MM.1S (cell line): ENCODE results near the gene OR2A2.

Experiments
- DNase-seq: peaks from one replicate; pipeline ENCODE4 v3.0.0-alpha.2; 2015
- H2AFZ ChIP-seq: fragments of 300-600 bp; sonication (generic); 2 replicates; pipeline ENCODE4 v1.6.0; 2016; ENCODE audit warnings: antibody characterized with exemption, low read length
- H3F3A ChIP-seq: fragments of 300-600 bp; sonication (generic); 2 replicates; pipeline ENCODE4 v1.6.1; 2016; ENCODE audit warnings: mild to moderate bottlenecking, antibody characterized with exemption, low read length, moderate library complexity, mixed read lengths; ENCODE audit not compliant: insufficient read depth
- H3K27ac ChIP-seq: fragments of 300-600 bp; sonication (generic); 2 replicates; pipeline ENCODE4 v1.5.1; 2016; ENCODE audit warnings: mild to moderate bottlenecking, low read length
- H3K27me3 ChIP-seq: fragments of 300-600 bp; sonication (generic); replicated peaks from 2 replicates; pipeline ENCODE4 v1.6.0; 2016; ENCODE audit warnings: low read length; ENCODE audit not compliant: insufficient read depth
- H3K36me3 ChIP-seq: fragments of 300-600 bp; sonication (generic); replicated peaks from 2 replicates; pipeline ENCODE4 v1.6.1; 2016; ENCODE audit warnings: mild to moderate bottlenecking, low read length, mixed read lengths; ENCODE audit not compliant: insufficient read depth
- H3K4me1 ChIP-seq: fragments of 300-600 bp; sonication (generic); 2 replicates; pipeline ENCODE4 v1.6.1; 2016; ENCODE audit warnings: low read length, mixed read lengths
- H3K4me2 ChIP-seq: fragments of 300-600 bp; sonication (generic); 2 replicates; pipeline ENCODE4 v1.6.0; 2016; ENCODE audit warnings: low read depth, low read length
- H3K4me3 ChIP-seq: fragments of 300-600 bp; sonication (generic); 2 replicates; pipeline ENCODE4 v1.5.1; 2016; ENCODE audit warnings: low read length, mixed read lengths
- H3K79me2 ChIP-seq: fragments of 300-600 bp; sonication (generic); 2 replicates; pipeline ENCODE4 v1.6.1; 2016; ENCODE audit warnings: mixed run types, low read length, mixed read lengths
- H3K9ac ChIP-seq: fragments of 300-600 bp; sonication (generic); 2 replicates; pipeline ENCODE4 v1.6.1; 2016; ENCODE audit warnings: low read length, mixed read lengths
- H3K9me2 ChIP-seq: fragments of 300-600 bp; sonication (generic); replicated peaks from 2 replicates; pipeline ENCODE4 v1.6.1; 2016; ENCODE audit warnings: mild to moderate bottlenecking, low read length, mixed read lengths; ENCODE audit not compliant: insufficient read depth
- H3K9me3 ChIP-seq: fragments of 300-600 bp; sonication (generic); replicated peaks from 2 replicates; pipeline ENCODE4 v1.6.1; 2016; ENCODE audit warnings: mild to moderate bottlenecking, low read length, mixed read lengths; ENCODE audit not compliant: insufficient read depth
- H4K20me1 ChIP-seq: fragments of 300-600 bp; sonication (generic); 2 replicates; pipeline ENCODE4 v1.6.1; 2016; ENCODE audit warnings: mild to moderate bottlenecking, low read length, moderate library complexity, mixed read lengths; ENCODE audit not compliant: insufficient read depth
- CTCF ChIP-seq: fragments of 300-600 bp; sonication (generic); IDR thresholded peaks from 2 replicates; pipeline ENCODE4 v1.5.1; 2016; ENCODE audit warnings: antibody characterized with exemption, low read length, mixed read lengths
- EZH2 ChIP-seq: fragments of 300-600 bp; sonication (generic); optimal IDR thresholded peaks from 2 replicates; pipeline ENCODE3; 2017; ENCODE audit warnings: low read depth, mild to moderate bottlenecking, antibody characterized with exemption, low read length, mixed read lengths
- EZH2phosphoT487 ChIP-seq: fragments of 300-600 bp; sonication (generic); IDR thresholded peaks from 2 replicates; pipeline ENCODE4 v1.6.1; 2018; ENCODE audit warnings: antibody characterized with exemption, low read length

Gene OR2A2

GRCh38 chr7:144132262-144132661, 22.9 kb downstream of the OR2A2 start:
- Histone ChIP-seq H4K20me1 (no peaks in the 10 kb centered on the region), H3K9me3 (no peaks in the 10 kb centered on the region), H3K4me3 (no peak overlapping the region), H2AFZ (no peak overlapping the region), H3K4me2 (no peak overlapping the region), H3K9ac (no peak overlapping the region), H3K4me1 (no peaks in the 10 kb centered on the region; the same call in 1 of the 2 replicates), H3K27me3 (no peaks in the 10 kb centered on the region), H3F3A (no peaks in the 10 kb centered on the region), H3K9me2 (no peaks in the 10 kb centered on the region), H3K27ac (no peak overlapping the region), H3K79me2 (no peaks in the 10 kb centered on the region), H3K36me3 (no peaks in the 10 kb centered on the region)
- no peak for DNase-seq
- no peak for TF ChIP-seq EZH2phosphoT487
- no peak for TF ChIP-seq CTCF
- no peak for TF ChIP-seq EZH2

- no peaks in the 10 kb centered on the region for H3K36me3 ChIP-seq
- no peaks in the 10 kb centered on the region for H3K27me3 ChIP-seq
- no peak overlapping the region for H3K4me2 ChIP-seq
- H3K27ac ChIP-seq, result no peak overlapping the region
- no peaks in the 10 kb centered on the region for H3K9me2 ChIP-seq
- H4K20me1 ChIP-seq, result no peaks in the 10 kb centered on the region
- TF ChIP-seq EZH2phosphoT487, result no peak
- no peak for TF ChIP-seq EZH2
- no peak for TF ChIP-seq CTCF
- no peak overlapping the region for H3K4me3 ChIP-seq
- DNase-seq, result no peak
- no peaks in the 10 kb centered on the region for H3F3A ChIP-seq
- H3K9ac ChIP-seq, result no peak overlapping the region
- no peaks in the 10 kb centered on the region for H3K4me1 ChIP-seq
- no peaks in the 10 kb centered on the region for H3K9me3 ChIP-seq
- no peak overlapping the region for H2AFZ ChIP-seq
- H3K79me2 ChIP-seq, result no peaks in the 10 kb centered on the region
Measured at GRCh38 chr7:144133307-144133706, 23.9 kb downstream of the OR2A2 start.

GRCh38 chr7:144134116-144134515, 24.7 kb downstream of the OR2A2 start:
- no peaks in the 10 kb centered on the region for H3K4me1 ChIP-seq
- no peaks in the 10 kb centered on the region for H3K79me2 ChIP-seq
- no peak overlapping the region for H3K4me2 ChIP-seq
- no peaks in the 10 kb centered on the region for H3K9me3 ChIP-seq
- H3K4me3 ChIP-seq, result no peak overlapping the region
- H3F3A ChIP-seq, result no peaks in the 10 kb centered on the region
- no peaks in the 10 kb centered on the region for H3K9me2 ChIP-seq
- no peaks in the 10 kb centered on the region for H3K36me3 ChIP-seq
- H3K27ac ChIP-seq, result no peak overlapping the region
- no peak overlapping the region for H3K9ac ChIP-seq
- no peaks in the 10 kb centered on the region for H4K20me1 ChIP-seq
- H3K27me3 ChIP-seq, result no peaks in the 10 kb centered on the region
- no peak overlapping the region for H2AFZ ChIP-seq
- TF ChIP-seq EZH2phosphoT487 (no peak), EZH2 (no peak), CTCF (no peak)
- DNase-seq, result no peak
